GM21786 (cell line): Measurements from ENCODE around the gene USP13.

Experiments used
- ATAC-seq: cut with Tn5 transposase; IDR thresholded peaks from one replicate; pipeline ENCODE4 v1.9.1; 2021; ENCODE audit not compliant: unreplicated experiment

The USP13 gene

GRCh38 chr3:179837374-179837773 lies 184.5 kb downstream of the USP13 start:
- ATAC-seq, result no peak
